IPS DF 4.7 (cell line): ENCODE data around the gene ARHGAP33.

Experiments
- DNase-seq: peaks from one replicate; pipeline ENCODE4 v3.0.0-alpha.2; 2013; ENCODE audit warnings: low spot score; ENCODE audit errors: extremely low read depth

ARHGAP33 gene

DNA sequence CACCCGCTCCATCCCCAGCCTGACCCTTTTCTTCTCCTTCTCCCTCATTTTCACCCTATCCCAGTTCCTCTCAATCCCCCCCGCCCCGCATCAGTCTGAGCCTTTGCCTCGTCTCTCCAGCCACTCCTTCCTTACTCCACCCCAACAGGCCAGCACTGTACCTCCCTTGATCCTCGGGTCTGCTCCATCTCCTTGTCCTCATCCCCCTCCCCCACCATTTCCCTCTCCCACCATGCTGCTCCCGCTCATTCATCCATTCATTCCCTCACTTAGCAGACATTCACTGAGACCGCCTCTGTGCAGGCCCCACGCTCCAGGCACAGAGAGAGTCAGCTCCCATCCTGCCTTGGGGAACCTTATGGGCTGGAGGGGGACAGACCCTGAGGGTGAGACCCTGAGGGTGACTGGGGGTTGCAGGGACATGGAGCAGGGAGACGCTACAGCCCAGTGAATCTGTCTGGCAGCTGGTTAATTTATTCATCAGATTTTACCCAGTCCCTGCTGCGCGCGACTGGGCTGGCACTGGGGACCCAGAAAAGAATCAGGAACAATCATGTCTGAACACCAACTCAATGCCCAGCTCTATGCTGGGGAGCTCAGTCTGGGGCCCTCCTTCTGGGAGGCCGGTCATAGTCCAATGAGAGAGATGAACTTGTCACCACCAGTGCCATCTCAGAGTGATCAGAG is 881 bp downstream of the ARHGAP33 start:
- DNase-seq = no peak

DNA sequence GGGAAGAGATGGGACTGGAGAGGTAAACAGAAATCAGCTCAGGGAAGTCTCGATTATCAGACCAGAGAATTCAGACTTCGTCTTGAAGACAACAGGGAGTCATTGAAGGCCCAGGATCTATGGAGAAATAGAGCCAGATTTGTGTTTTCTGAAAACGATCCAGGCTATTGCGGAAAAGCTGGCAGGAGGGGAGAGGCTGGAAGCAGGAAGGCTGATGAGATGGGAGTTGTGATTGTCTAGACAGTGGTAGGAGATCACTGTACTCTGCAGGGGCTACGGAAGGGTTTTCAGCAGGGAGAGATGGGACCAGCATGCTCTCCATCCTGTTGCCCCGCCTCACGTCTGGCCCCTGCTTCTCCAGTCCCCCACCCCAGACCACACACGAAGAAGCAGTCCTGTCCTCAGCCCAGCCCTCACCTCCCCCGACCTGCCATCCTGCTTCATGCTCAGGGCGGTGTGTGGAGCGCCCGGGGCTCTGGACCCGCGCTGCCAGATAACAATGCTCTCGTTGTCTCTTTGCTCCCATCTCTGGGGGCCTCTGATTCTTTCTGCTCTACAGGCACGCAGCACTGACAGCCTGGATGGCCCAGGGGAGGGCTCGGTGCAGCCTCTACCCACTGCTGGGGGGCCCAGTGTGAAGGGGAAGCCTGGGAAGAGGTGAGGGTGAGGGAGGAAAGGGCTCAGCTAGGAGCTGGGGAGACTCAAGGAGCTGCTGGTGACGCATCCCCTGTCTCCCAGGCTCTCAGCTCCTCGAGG is 1.9 kb downstream of the ARHGAP33 start:
- no peak for DNase-seq

- DNase-seq = no peak
These were observed 2.6 kb downstream of the ARHGAP33 start for GRCh38 chr19:35777961-35778360.

GRCh38 chr19:35779033-35779432 is 3.7 kb downstream of the ARHGAP33 start:
- no peak for DNase-seq

DNA sequence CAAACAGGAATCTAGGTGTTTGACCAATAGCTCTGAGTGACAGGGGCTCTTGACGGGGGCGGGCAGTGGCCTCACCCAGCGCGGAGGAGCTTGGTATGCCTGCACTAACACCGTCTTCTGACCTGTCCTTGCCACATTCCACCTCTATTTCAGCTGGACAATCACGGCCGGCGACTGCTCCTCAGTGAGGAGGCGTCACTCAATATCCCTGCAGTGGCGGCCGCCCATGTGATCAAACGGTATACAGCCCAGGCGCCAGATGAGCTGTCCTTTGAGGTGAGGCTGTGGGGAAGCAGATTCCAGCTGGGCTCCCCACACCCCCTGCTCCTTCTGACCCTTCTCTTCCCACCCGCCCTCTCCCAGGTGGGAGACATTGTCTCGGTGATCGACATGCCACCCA is 4.7 kb downstream of the ARHGAP33 start:
- DNase-seq = no peak

DNA sequence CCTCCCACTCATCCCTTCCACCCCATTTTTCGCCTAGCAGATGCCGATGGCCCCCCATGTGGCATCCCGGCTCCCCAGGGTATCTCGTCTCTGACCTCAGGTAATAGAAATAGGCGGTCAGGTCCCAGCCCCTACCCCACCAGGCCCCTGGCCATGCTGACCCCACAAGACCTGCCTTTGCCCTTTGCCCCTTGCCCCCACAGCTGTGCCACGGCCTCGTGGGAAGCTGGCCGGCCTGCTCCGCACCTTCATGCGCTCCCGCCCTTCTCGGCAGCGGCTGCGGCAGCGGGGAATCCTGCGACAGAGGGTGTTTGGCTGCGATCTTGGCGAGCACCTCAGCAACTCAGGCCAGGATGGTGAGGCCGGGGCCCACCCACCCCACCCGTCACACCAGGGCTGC is 5.4 kb downstream of the ARHGAP33 start:
- no peak for DNase-seq

DNA sequence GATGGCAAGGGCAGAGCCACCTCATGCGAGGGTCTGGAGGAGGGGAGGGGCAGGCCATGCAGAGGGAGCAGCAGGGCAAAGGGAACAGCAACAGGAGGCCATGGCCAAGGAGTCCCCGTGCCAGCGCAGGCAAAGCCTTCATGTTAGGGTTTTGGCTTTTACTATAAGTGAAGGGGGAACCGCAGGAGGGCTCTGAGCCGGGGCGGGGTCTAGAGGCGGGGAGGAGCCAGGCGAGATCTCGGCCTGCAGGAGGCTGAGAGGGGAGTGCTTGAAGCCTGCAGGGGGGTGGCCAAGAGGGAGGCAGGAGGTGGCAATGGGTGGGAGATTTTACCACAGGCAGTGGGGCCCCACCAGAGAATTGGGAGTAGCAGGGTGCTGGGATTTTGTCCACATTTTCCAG is 6.3 kb downstream of the ARHGAP33 start:
- DNase-seq = no peak

- DNase-seq = no peak
These were observed 7.2 kb downstream of the ARHGAP33 start for GRCh38 chr19:35782589-35782988.

DNA sequence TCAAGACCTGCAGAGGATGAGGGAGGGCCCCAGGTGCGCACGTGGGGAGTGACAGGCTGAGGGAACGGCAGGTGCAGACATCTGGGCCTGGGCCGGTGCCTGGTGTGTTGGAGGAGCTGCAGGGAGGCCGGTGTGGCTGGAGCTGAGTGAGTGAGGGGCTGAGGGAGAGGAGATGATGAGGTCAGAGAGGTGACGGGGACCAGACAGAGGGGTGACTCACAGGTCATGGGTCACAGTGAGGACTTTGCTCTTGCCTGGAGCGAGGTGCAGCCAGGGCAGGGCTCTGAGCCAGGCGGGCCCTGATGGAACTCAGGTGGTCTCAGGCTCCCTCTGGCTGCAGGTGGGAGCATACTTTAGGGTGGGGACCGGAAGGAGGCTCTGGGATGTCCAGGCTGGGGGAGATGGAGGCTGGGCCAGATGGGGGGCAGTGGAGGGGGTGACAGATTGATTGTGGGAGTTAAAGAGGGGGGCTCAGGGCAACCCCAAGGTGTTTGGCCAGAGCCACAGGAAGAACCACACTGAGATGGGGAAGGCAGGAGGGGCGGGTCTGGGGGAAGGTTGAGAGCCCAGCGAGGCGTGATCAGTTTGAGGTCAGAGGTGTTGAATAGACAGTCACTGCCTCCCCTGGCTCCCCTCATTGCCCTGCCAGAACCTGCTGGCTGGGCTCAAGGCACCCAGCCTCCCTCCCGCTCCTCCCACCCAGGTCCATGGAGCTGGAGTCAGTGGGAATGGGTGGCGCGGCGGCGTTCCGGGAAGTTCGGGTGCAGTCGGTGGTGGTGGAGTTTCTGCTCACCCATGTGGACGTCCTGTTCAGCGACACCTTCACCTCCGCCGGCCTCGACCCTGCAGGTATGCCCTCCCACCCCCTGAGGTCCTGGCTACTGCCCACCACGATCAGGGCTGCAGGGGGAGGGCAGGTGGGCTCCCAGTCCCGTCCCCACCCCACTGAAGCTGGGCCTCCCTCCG is 8.4 kb downstream of the ARHGAP33 start:
- DNase-seq = no peak

DNA sequence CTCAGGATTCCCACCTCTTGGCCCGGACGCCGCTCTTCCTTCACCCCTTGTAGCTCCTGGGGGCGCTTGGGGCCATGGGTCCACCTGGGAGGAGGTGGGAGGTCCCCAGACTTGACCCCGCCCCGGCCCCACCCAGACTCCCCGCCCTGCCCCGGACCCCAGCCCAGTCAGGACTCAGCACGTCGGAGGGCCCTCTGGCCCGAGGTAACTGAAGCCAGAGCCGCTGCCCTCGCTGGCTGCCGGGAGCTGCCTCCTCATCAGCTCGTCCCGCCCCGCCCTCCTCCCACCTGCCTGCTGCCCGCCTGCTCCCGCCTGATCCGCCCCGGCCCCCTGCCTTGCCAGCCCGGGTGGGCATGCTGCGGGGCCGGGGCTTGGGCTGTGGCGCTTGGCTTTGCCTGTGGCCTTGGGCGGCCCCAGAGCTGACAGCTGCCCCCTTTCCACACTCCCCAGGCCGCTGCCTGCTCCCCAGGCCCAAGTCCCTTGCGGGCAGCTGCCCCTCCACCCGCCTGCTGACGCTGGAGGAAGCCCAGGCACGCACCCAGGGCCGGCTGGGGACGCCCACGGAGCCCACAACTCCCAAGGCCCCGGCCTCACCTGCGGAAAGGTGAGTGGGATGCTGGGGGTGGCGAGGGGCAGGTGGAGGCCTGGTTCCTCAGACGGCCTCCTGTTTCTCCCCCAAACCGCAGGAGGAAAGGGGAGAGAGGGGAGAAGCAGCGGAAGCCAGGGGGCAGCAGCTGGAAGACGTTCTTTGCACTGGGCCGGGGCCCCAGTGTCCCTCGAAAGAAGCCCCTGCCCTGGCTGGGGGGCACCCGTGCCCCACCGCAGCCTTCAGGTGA is 9.4 kb downstream of the ARHGAP33 start:
- DNase-seq = no peak

DNA sequence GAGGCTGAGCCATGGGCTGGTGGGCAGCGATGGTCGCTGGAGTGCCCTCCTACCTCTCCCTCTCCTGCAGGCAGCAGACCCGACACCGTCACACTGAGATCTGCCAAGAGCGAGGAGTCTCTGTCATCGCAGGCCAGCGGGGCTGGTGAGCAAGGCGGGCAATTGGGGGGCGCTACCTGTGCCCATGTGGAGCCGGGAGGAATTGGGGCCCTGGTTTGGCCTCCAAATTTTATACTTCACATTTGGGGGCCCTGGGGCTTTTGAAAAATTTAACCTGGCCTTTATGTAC is 9.9 kb downstream of the ARHGAP33 start:
- DNase-seq = no peak

DNA sequence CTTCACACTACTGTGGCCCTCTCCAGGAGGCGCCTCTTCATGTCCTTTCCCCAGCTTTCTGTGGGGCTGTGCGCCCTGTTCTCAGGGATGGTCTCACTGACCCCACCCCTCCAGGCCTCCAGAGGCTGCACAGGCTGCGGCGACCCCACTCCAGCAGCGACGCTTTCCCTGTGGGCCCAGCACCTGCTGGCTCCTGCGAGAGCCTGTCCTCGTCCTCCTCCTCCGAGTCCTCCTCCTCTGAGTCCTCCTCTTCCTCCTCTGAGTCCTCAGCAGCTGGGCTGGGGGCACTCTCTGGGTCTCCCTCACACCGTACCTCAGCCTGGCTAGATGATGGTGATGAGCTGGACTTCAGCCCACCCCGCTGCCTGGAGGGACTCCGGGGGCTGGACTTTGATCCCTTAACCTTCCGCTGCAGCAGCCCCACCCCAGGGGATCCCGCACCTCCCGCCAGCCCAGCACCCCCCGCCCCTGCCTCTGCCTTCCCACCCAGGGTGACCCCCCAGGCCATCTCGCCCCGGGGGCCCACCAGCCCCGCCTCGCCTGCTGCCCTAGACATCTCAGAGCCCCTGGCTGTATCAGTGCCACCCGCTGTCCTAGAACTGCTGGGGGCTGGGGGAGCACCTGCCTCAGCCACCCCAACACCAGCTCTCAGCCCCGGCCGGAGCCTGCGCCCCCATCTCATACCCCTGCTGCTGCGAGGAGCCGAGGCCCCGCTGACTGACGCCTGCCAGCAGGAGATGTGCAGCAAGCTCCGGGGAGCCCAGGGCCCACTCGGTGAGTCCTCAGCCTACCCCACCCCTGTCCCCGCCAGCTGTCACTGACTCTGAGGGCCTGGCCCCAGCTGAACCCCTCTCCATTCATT is 11.2 kb downstream of the ARHGAP33 start:
- DNase-seq = no peak

- no peak for DNase-seq
These were observed 11.9 kb downstream of the ARHGAP33 start for GRCh38 chr19:35787227-35787799.

DNA sequence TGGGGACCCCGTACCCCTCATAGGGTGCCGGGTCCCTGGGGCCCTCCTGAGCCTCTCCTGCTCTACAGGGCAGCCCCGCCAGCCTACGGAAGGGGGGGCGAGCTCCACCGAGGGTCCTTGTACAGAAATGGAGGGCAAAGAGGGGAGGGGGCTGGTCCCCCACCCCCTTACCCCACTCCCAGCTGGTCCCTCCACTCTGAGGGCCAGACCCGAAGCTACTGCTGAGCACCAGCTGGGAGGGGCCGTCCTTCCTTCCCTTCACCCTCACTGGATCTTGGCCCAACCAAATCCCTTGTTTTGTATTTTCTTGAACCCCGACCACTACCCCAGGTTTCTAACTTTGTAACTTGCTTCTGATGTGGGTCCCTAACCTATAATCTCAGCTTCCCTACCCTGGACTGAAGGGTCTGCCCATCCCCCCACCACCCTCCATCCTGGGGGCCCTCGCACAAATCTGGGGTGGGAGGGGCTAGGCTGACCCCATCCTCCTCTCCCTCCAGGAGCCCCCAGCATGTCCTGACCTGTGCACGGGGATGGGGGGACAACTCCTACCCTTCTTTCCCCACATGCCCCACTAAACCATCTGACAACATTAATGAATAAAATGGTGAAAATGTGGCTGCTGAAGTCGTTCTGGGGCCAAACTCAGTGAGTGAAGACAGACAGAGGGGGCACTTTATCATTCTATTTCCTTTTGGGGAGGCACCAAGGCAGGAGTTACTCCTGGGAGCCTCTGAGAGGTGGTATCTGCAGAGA is 13.0 kb downstream of the ARHGAP33 start:
- DNase-seq = no peak

DNA sequence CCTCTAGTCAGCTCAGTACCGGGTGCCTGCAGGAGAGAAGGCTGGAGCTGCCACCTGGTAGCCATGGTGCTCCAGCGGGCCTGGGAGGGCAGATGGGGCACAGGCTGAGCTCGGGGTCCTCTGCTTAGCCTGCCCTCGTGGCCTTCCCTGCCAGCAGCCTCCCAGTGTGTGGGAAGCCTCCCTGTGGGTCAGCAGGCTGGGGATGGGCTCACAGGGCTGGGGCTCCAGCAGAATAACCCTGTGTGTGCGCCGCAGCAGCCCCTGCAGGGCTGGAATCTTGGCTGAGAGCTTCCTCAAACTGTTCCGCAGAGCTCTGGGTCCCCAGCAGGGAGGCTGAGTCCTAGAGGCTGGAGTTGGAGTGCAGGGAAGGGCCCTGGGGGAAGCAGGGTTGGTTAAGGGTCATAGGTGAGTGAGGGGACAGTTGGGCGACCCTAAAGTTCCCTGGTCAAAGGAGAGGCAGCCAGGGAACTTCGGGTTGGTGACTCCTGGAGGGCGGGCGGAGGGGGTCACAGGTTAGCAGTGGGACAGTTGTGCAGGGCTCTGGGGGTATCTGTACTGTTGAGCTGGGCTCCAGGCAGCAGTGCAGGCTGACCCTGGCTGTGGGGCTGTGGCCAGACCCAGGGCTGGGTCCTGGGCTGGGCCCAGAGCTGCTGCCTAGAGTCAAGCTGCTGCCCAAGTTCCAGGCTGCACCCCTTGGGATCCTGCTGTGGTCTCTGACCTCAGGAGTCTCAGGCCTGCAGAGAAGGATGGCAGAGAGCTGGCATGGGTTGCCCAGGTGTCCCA is 14.0 kb downstream of the ARHGAP33 start:
- no peak for DNase-seq

- no peak for DNase-seq
These were observed 14.9 kb downstream of the ARHGAP33 start for GRCh38 chr19:35789978-35790944.
